ENCODE results near the gene ADRA2B.

Gene ADRA2B

GRCh38 chr2:96138179-96139145, 22.1 kb upstream of the ADRA2B start, which contains the start of gene ASTL:
TSS of gene ASTL (minus strand) at chr2:96138502. CDS start at chr2:96138436, 66 bp downstream.
- peak; percentile 72 for TF ChIP-seq CTCF (conservative IDR thresholded peaks at IDR 0.05; ENCODE audit: low read depth, low read length)
- no peak within 1 kb of the TSS for H3K4me3 ChIP-seq (ENCODE audit: low read length)
- no peak for DNase-seq (ENCODE audit: low read depth)

GRCh38 chr2:96137321-96138178, 21.2 kb upstream of the ADRA2B start:
- TF ChIP-seq CTCF (conservative IDR thresholded peaks at IDR 0.05; ENCODE audit: low read depth, low read length), result no peak
- no peak overlapping the region for H3K4me3 ChIP-seq (ENCODE audit: low read length)
- DNase-seq (ENCODE audit: low read depth), result no peak

GRCh38 chr2:96136129-96136720, 19.9 kb upstream of the ADRA2B start:
- TF ChIP-seq CTCF (conservative IDR thresholded peaks at IDR 0.05; ENCODE audit: low read depth, low read length), result no peak
- DNase-seq (ENCODE audit: low read depth), result no peak
- H3K4me3 ChIP-seq (ENCODE audit: low read length), result no peak overlapping the region

GRCh38 chr2:96135621-96136020, 19.2 kb upstream of the ADRA2B start:
- no peak for TF ChIP-seq CTCF (conservative IDR thresholded peaks at IDR 0.05; ENCODE audit: low read depth, low read length)
- DNase-seq (ENCODE audit: low read depth), result no peak
- H3K4me3 ChIP-seq (ENCODE audit: low read length), result no peak overlapping the region

- DNase-seq (ENCODE audit: low read depth), result no peak
- TF ChIP-seq CTCF (conservative IDR thresholded peaks at IDR 0.05; ENCODE audit: low read depth, low read length), result no peak
- no peak overlapping the region for H3K4me3 ChIP-seq (ENCODE audit: low read length)
Measured at GRCh38 chr2:96135171-96135570, 18.8 kb upstream of the ADRA2B start.

- no peak for DNase-seq (ENCODE audit: low read depth)
- H3K4me3 ChIP-seq (ENCODE audit: low read length), result no peak overlapping the region
- TF ChIP-seq CTCF (conservative IDR thresholded peaks at IDR 0.05; ENCODE audit: low read depth, low read length), result no peak
Measured at GRCh38 chr2:96134421-96134820, 18.1 kb upstream of the ADRA2B start.

Measured in retinal pigment epithelial cell (primary cell).